SK-N-SH (cell line): Measurements from ENCODE around the gene CCR5AS.

Experiments
- CTCF ChIA-PET: fragments of 300-600, 350-600 bp; formaldehyde crosslinking; extraction: SDS; loops from one replicate; lab custom pipeline; 2021; lab: Yijun Ruan, JAX
- POLR2A ChIA-PET: fragments of 350-600 bp; sonication (Branson Sonifier 250); formaldehyde crosslinking; extraction: SDS; loops from one replicate; lab custom pipeline; 2020; ENCODE audit warnings: antibody characterized with exemption, inconsistent platforms; lab: Yijun Ruan, JAX
- DNase-seq: peaks from one replicate; pipeline ENCODE4 v3.0.0; 2012
- H2AFZ ChIP-seq: fragments of 200-600 bp; sonication (generic); 2 replicates; pipeline ENCODE4 v1.8.1; 2016; ENCODE audit warnings: antibody characterized with exemption, mild to moderate bottlenecking, low read depth
- H3F3A ChIP-seq: fragments of 200-600 bp; sonication (generic); replicated peaks from 2 replicates; pipeline ENCODE3; 2016; ENCODE audit warnings: antibody characterized with exemption, mild to moderate bottlenecking; ENCODE audit not compliant: insufficient read depth
- H3K27ac ChIP-seq, 2 experiments: fragments of 200-500 bp in 1 of 2; fragments of 200-600 bp in 1 of 2; sonication (Bioruptor generic) in 1 of 2; sonication (generic), shearing (Covaris generic) in 1 of 2; 2 replicates each; pipeline versions ENCODE4 v1.5.1 to v1.6.1; 2014 to 2016; ENCODE audit warnings: low read depth in 2 of 2, inconsistent platforms in 1 of 2, low read length in 1 of 2, mild to moderate bottlenecking in 1 of 2, mixed read lengths in 1 of 2
- H3K27me3 ChIP-seq: fragments of 200-600 bp; sonication (generic), shearing (Covaris generic); 2 replicates; pipeline ENCODE4 v1.6.1; 2016; ENCODE audit warnings: mixed run types; ENCODE audit not compliant: insufficient read depth
- H3K36me3 ChIP-seq, 2 experiments: fragments of 200-500 bp in 1 of 2; fragments of 200-600 bp in 1 of 2; sonication (Bioruptor generic) in 1 of 2; sonication (generic) in 1 of 2; replicated peaks in 1 of 2; 2 replicates each; pipeline versions ENCODE3 to v1.5.1; 2014 to 2016; ENCODE audit warnings: low read length in 1 of 2, mild to moderate bottlenecking in 1 of 2; ENCODE audit not compliant: insufficient read depth in 2 of 2, control insufficient read depth in 1 of 2
- H3K4me1 ChIP-seq, 2 experiments: fragments of 200-500 bp in 1 of 2; fragments of 200-600 bp in 1 of 2; sonication (Bioruptor generic) in 1 of 2; sonication (generic), shearing (Covaris generic) in 1 of 2; 2 replicates each; pipeline versions ENCODE4 v1.5.1 to v1.6.1; 2014 to 2016; ENCODE audit warnings: low read depth in 1 of 2, low read length in 1 of 2, mixed run types in 1 of 2; ENCODE audit not compliant: insufficient read depth in 2 of 2, control insufficient read depth in 1 of 2
- H3K4me2 ChIP-seq: fragments of 200-600 bp; sonication (generic), shearing (Covaris generic); 2 replicates; pipeline ENCODE4 v1.6.1; 2017; ENCODE audit warnings: mixed run types
- H3K4me3 ChIP-seq, 2 experiments: fragments of 200-500 bp in 1 of 2; fragments of 200-600 bp in 1 of 2; sonication (Bioruptor generic) in 1 of 2; sonication (generic), shearing (Covaris generic) in 1 of 2; 2 replicates each; pipeline versions ENCODE4 v1.5.1 to v1.8.1; 2014 to 2016; ENCODE audit warnings: low read depth in 2 of 2, inconsistent platforms in 1 of 2, low read length in 1 of 2, mild to moderate bottlenecking in 1 of 2, mixed read lengths in 1 of 2, moderate library complexity in 1 of 2
- H3K79me2 ChIP-seq: fragments of 200-600 bp; sonication (generic); 2 replicates; pipeline ENCODE4 v1.8.1; 2017; ENCODE audit warnings: mild to moderate bottlenecking; ENCODE audit not compliant: insufficient read depth
- H3K9ac ChIP-seq: fragments of 200-600 bp; sonication (generic); 2 replicates; pipeline ENCODE4 v1.6.1; 2017; ENCODE audit warnings: mixed run types
- H3K9me2 ChIP-seq: fragments of 200-600 bp; sonication (generic); 2 replicates; pipeline ENCODE4 v1.6.1; 2017; ENCODE audit warnings: mixed run types
- H3K9me3 ChIP-seq: fragments of 200-600 bp; sonication (generic); 2 replicates; pipeline ENCODE4 v1.6.1; 2017; ENCODE audit warnings: mixed run types, mild to moderate bottlenecking, moderate library complexity
- H4K20me1 ChIP-seq: fragments of 200-600 bp; sonication (generic); 2 replicates; pipeline ENCODE4 v1.6.1; 2017; ENCODE audit warnings: mild to moderate bottlenecking, mixed run types; ENCODE audit not compliant: insufficient read depth
- CHD2 ChIP-seq: fragments of 150-350 bp; IDR thresholded peaks from 2 replicates; pipeline ENCODE4 v1.6.1; 2018; ENCODE audit warnings: low read length; ENCODE audit not compliant: partially characterized antibody
- ELF1 ChIP-seq: IDR thresholded peaks from 2 replicates; pipeline ENCODE4 v1.4.0; 2012
- FOSL2 ChIP-seq: IDR thresholded peaks from 2 replicates; pipeline ENCODE4 v1.4.0; 2012; ENCODE audit warnings: low read depth, mild to moderate bottlenecking, moderate library complexity, borderline replicate concordance
- FOXJ3 ChIP-seq: sonication (generic); formaldehyde crosslinking; IDR thresholded peaks from 2 replicates; pipeline ENCODE4 v1.5.1; 2020; ENCODE audit warnings: mild to moderate bottlenecking, missing genetic modification reagents
- GATA2 ChIP-seq: sonication (generic); formaldehyde crosslinking; IDR thresholded peaks from 2 replicates; pipeline ENCODE4 v1.5.0; 2020; ENCODE audit warnings: mild to moderate bottlenecking, missing genetic modification reagents
- JUND ChIP-seq: IDR thresholded peaks from 2 replicates; pipeline ENCODE4 v1.4.0; 2012
- NFIC ChIP-seq: IDR thresholded peaks from 2 replicates; pipeline ENCODE4 v1.4.0; 2012; ENCODE audit warnings: borderline replicate concordance
- PBX3 ChIP-seq: IDR thresholded peaks from 2 replicates; pipeline ENCODE4; 2012
- POLR2AphosphoS5 ChIP-seq: IDR thresholded peaks from 2 replicates; pipeline ENCODE4 v1.6.1; 2012; ENCODE audit warnings: low read depth, low read length
- RAD21 ChIP-seq: IDR thresholded peaks from 2 replicates; pipeline ENCODE4 v1.6.1; 2012; ENCODE audit warnings: mild to moderate bottlenecking, low read length
- REST ChIP-seq: IDR thresholded peaks from 2 replicates; pipeline ENCODE4 v1.6.1; 2012; ENCODE audit warnings: mild to moderate bottlenecking, low read depth, low read length, moderate library complexity
- RXRA ChIP-seq: IDR thresholded peaks from 2 replicates; pipeline ENCODE4 v1.4.0; 2012; ENCODE audit warnings: low read depth, mild to moderate bottlenecking, borderline replicate concordance
- SIN3A ChIP-seq: IDR thresholded peaks from 2 replicates; pipeline ENCODE4 v1.6.1; 2012; ENCODE audit warnings: low read depth, mild to moderate bottlenecking, low read length, moderate library complexity, borderline replicate concordance
- SMC3 ChIP-seq: IDR thresholded peaks from 2 replicates; pipeline ENCODE4 v1.6.1; 2012; ENCODE audit warnings: low read depth, low read length, improper control_type of control experiment
- TEAD4 ChIP-seq: IDR thresholded peaks from 2 replicates; pipeline ENCODE4 v1.4.0; 2012; ENCODE audit warnings: mild to moderate bottlenecking, borderline replicate concordance; ENCODE audit not compliant: insufficient read depth
- YY1 ChIP-seq: IDR thresholded peaks from 2 replicates; pipeline ENCODE4 v1.4.0; 2012; ENCODE audit warnings: low read depth, mild to moderate bottlenecking
- ZBTB33 ChIP-seq: IDR thresholded peaks from 2 replicates; pipeline ENCODE4 v1.4.0; 2012; ENCODE audit warnings: low read depth, borderline replicate concordance
- WGBS: methylation state at CpG from one replicate; pipeline ENCODE4 v1.1.6; 2017; ENCODE audit warnings: low lambda C conversion rate; 5-methylcytosine and 5-hydroxymethylcytosine counted together
- TF ChIP-seq, protein P1 (sequence below): fragments of 200-600 bp; sonication (generic); IDR thresholded peaks from 2 replicates; pipeline ENCODE4 v1.6.1; 2017; ENCODE audit warnings: antibody characterized with exemption, mild to moderate bottlenecking, moderate library complexity

CCR5AS gene

GRCh38 chr3:46353647-46354410 is 53.0 kb downstream of the CCR5AS start, which contains the start of gene CCR2 (continued):
- TF ChIP-seq ELF1 (no peak), SIN3A (no peak), CHD2 (no peak), GATA2 (CRISPR knock-in tag) (no peak), POLR2AphosphoS5 (no peak), YY1 (no peak)

DNA sequence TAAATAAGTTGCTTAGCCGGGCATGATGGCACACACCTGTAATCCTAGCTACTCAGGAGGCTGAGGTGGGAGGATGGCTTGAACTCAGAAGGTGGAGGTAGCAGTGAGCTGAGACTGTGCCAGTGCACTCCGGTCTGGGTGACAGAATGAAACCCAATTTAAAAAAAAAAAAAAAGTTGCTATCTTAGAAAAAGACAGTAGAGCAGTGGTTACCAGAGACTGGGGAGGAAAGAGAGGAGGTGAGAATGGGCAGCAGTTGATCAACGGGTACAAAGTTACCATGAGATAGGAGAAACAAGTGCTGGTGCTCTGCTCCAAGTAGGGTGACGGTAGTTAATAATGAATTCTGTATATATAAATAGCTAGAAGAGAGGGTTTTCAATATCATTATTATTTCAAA is 53.8 kb downstream of the CCR5AS start:
- POLR2A ChIA-PET = no interaction called here
- no peaks in the 10 kb centered on the region for H3K9me2 ChIP-seq
- peaks cover 15% of the 10 kb centered on the region; the same call in 1 of the 2 replicates for H3K27me3 ChIP-seq
- H3F3A ChIP-seq = no peaks in the 10 kb centered on the region
- no peaks in the 10 kb centered on the region for H3K9me3 ChIP-seq
- no peak overlapping the region for H2AFZ ChIP-seq
- no peak overlapping the region for H3K4me2 ChIP-seq
- no peak for DNase-seq
- CTCF ChIA-PET = no interaction called here
- TF ChIP-seq SMC3 (no peak), JUND (no peak), RAD21 (no peak), TEAD4 (no peak)
- no peak overlapping the region for H3K9ac ChIP-seq
- no peaks in the 10 kb centered on the region for H3K4me1 ChIP-seq
- no peaks in the 10 kb centered on the region for H3K79me2 ChIP-seq
- WGBS = 1% methylated on average over 4 of the region's 4 CpGs
- no peaks in the 10 kb centered on the region for H3K36me3 ChIP-seq
- no peak overlapping the region for H3K4me3 ChIP-seq
- no peaks in the 10 kb centered on the region for H4K20me1 ChIP-seq
- H3K27ac ChIP-seq = no peak overlapping the region

DNA sequence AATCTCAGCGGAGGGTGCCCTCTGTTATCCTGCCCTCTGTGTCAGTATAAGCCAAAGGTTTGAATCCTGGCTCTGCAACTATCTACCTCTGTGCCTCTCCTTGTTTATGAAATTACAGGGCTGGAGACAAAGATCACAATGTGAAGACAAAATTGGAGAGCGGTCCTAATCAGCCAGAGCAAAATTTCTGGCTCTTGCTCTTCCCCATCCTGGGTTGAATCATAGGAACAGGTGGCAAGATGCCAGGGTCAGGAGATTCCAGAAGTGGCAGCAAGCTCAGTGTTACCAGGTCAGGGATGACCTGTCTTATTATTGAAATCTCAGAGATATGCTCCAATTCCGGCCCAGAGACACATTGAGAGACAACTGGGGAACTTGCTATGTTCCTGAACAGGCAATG is 55.2 kb downstream of the CCR5AS start:
- H3K79me2 ChIP-seq = no peaks in the 10 kb centered on the region
- peaks cover under 1% of the 10 kb centered on the region; the same call in 1 of the 2 replicates for H3K27me3 ChIP-seq
- H3K27ac ChIP-seq = no peak overlapping the region
- POLR2A ChIA-PET = no interaction called here
- H3K9me2 ChIP-seq = no peaks in the 10 kb centered on the region
- no peak overlapping the region for H3K4me2 ChIP-seq
- no peaks in the 10 kb centered on the region for H3F3A ChIP-seq
- H4K20me1 ChIP-seq = no peaks in the 10 kb centered on the region
- no peaks in the 10 kb centered on the region for H3K9me3 ChIP-seq
- 2% methylated on average over 2 of the region's 3 CpGs for WGBS
- no peak for DNase-seq
- no peak overlapping the region for H3K9ac ChIP-seq
- H3K36me3 ChIP-seq = no peaks in the 10 kb centered on the region
- no peak overlapping the region for H2AFZ ChIP-seq
- H3K4me1 ChIP-seq = no peaks in the 10 kb centered on the region
- CTCF ChIA-PET = no interaction called here
- no peak overlapping the region for H3K4me3 ChIP-seq
- TF ChIP-seq JUND = no peak
- TF ChIP-seq RXRA = no peak
- no peak for TF ChIP-seq FOSL2
- no peak for TF ChIP-seq YY1
- TF ChIP-seq REST = no peak
- TF ChIP-seq NFIC = no peak
- no peak for TF ChIP-seq ZBTB33
- TF ChIP-seq PBX3 = no peak
- TF ChIP-seq, protein P1, sequence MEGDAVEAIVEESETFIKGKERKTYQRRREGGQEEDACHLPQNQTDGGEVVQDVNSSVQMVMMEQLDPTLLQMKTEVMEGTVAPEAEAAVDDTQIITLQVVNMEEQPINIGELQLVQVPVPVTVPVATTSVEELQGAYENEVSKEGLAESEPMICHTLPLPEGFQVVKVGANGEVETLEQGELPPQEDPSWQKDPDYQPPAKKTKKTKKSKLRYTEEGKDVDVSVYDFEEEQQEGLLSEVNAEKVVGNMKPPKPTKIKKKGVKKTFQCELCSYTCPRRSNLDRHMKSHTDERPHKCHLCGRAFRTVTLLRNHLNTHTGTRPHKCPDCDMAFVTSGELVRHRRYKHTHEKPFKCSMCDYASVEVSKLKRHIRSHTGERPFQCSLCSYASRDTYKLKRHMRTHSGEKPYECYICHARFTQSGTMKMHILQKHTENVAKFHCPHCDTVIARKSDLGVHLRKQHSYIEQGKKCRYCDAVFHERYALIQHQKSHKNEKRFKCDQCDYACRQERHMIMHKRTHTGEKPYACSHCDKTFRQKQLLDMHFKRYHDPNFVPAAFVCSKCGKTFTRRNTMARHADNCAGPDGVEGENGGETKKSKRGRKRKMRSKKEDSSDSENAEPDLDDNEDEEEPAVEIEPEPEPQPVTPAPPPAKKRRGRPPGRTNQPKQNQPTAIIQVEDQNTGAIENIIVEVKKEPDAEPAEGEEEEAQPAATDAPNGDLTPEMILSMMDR = no peak
- no peak for TF ChIP-seq FOXJ3 (CRISPR knock-in tag)
- TF ChIP-seq CHD2 = no peak
